NB4 (cell line): ENCODE results near the gene POU4F3.

Experiments
- CTCF ChIP-seq: IDR thresholded peaks from one replicate; pipeline ENCODE4 v1.5.1; 2012; ENCODE audit warnings: low read depth, low read length
- MAX ChIP-seq: IDR thresholded peaks from 2 replicates; pipeline ENCODE4 v1.6.1; 2011; ENCODE audit warnings: low read depth, low read length
- MYC ChIP-seq: IDR thresholded peaks from 2 replicates; pipeline ENCODE4 v1.6.1; 2011; ENCODE audit warnings: low read depth, low read length
- POLR2A ChIP-seq: IDR thresholded peaks from 2 replicates; pipeline ENCODE4 v1.6.1; 2011; ENCODE audit warnings: mild to moderate bottlenecking; ENCODE audit not compliant: insufficient read length; ENCODE audit errors: extremely low read depth

DNA sequence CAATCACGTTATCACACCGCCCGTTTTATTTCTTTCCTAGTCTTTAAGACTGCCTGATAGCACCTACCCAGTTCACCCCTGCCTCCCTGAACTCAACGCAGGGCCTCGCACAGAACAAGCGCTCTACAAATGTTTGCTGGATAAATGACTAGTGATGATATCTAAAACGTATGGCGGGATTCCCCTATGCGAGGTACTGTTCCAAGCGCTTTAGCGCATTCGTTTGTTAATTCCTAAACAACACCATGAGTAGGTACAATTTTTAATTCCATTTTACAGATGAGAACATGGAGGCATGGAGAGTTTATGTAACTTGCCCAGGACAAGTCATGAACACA lies 6.6 kb downstream of the POU4F3 start:
- TF ChIP-seq CTCF (no peak), MYC (no peak), POLR2A (no peak), MAX (no peak)
